ENCODE measurements around the gene STOML1. TPM values are rescaled to one million over a fixed set of nuclear protein-coding genes. Genes with fewer than 3 reads are reported as not detected.

STOML1 gene
- polyA plus RNA-seq, 3 donors, result 3.8 to 5.1 (median 4.7) TPM

GRCh38 chr15:74040109-74040850 is 48.2 kb upstream of the STOML1 start:
- Histone ChIP-seq H3K36me3 (replicated peaks in 1 of 2; ENCODE audit: control insufficient read depth in 1 of 2, insufficient read depth in 2 of 2, low read length in 2 of 2) (peaks cover 37 to 67% of the 10 kb centered on the region in 2 donors), H3K9ac (ENCODE audit: insufficient read depth, low read length, poor library complexity, severe bottlenecking) (no peak overlapping the region), H3K4me2 (replicated peaks; ENCODE audit: extremely low read depth, low read length, poor library complexity, severe bottlenecking) (no peak overlapping the region), H3K27ac (ENCODE audit: low read depth in 1 of 2, low read length in 2 of 2) (no peak overlapping the region), H4K20me1 (ENCODE audit: insufficient read depth, low read length) (peaks cover 6% of the 10 kb centered on the region), H3K79me2 (ENCODE audit: insufficient read depth, low read length) (no peaks in the 10 kb centered on the region), H3K27me3 (ENCODE audit: control insufficient read depth in 2 of 2, insufficient read depth in 2 of 2, low read length in 2 of 2) (no peaks in the 10 kb centered on the region), H3K4me3 (replicated peaks in 1 of 3; ENCODE audit: low read depth in 2 of 3, low read length in 3 of 3) (no peak overlapping the region), H3K9me3 (replicated peaks in 1 of 2; ENCODE audit: control insufficient read depth in 1 of 2, insufficient read depth in 1 of 2, low read length in 2 of 2) (no peaks in the 10 kb centered on the region), H2AFZ (ENCODE audit: insufficient read depth, low read depth, low read length, poor library complexity, severe bottlenecking) (no peak overlapping the region), H3K4me1 (ENCODE audit: control insufficient read depth in 1 of 2, insufficient read depth in 2 of 2, low read length in 2 of 2) (no peaks in the 10 kb centered on the region)
- intact Hi-C loops (cut with micrococcal nuclease), result no loop called here
- peak in 1 of 3 donors; percentile 30 for DNase-seq
- Mint-ChIP-seq H3K4me3 (no peak overlapping the region), H3K36me3 (peaks cover 45 to 58% of the 10 kb centered on the region in 2 donors), H3K27ac (peak overlapping the region in 1 of 7 donors; percentile 1), H3K27me3 (ENCODE audit: low read depth in 3 of 3) (peaks cover 0 to 6% (median 0%) of the 10 kb centered on the region in 3 donors), H3K4me1 (no peaks in the 10 kb centered on the region), H3K9me3 (peaks cover 0 to 3% (median 0%) of the 10 kb centered on the region in 7 donors)
- 82% methylated on average over 5 of the region's 7 CpGs for WGBS (ENCODE audit: insufficient coverage)
- TF ChIP-seq, protein P1, sequence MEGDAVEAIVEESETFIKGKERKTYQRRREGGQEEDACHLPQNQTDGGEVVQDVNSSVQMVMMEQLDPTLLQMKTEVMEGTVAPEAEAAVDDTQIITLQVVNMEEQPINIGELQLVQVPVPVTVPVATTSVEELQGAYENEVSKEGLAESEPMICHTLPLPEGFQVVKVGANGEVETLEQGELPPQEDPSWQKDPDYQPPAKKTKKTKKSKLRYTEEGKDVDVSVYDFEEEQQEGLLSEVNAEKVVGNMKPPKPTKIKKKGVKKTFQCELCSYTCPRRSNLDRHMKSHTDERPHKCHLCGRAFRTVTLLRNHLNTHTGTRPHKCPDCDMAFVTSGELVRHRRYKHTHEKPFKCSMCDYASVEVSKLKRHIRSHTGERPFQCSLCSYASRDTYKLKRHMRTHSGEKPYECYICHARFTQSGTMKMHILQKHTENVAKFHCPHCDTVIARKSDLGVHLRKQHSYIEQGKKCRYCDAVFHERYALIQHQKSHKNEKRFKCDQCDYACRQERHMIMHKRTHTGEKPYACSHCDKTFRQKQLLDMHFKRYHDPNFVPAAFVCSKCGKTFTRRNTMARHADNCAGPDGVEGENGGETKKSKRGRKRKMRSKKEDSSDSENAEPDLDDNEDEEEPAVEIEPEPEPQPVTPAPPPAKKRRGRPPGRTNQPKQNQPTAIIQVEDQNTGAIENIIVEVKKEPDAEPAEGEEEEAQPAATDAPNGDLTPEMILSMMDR (IDR thresholded peaks at IDR 0.05), result no peak

DNA sequence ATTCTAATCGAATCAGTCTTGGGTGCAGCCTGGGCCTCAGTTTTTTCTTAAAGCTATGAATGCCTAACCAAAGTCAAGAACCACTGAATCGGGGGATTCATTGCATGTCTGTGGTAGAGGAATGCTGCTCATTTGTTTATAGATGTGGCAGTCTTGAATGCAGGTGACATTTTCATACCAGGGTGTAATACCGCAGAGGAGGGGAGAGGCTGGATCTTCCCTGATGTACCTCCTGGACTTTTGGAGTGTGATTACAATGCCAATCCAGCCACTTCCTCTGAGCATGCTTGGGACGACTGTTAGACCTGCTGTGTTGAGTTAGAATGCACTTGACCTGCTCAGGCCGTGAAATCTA is 47.5 kb upstream of the STOML1 start:
- Histone ChIP-seq H2AFZ (ENCODE audit: insufficient read depth, low read depth, low read length, poor library complexity, severe bottlenecking) (no peak overlapping the region), H3K27ac (ENCODE audit: low read depth in 1 of 2, low read length in 2 of 2) (no peak overlapping the region), H3K9ac (ENCODE audit: insufficient read depth, low read length, poor library complexity, severe bottlenecking) (no peak overlapping the region), H3K36me3 (replicated peaks in 1 of 2; ENCODE audit: control insufficient read depth in 1 of 2, insufficient read depth in 2 of 2, low read length in 2 of 2) (peaks cover 44 to 70% of the 10 kb centered on the region in 2 donors), H3K4me1 (ENCODE audit: control insufficient read depth in 1 of 2, insufficient read depth in 2 of 2, low read length in 2 of 2) (no peaks in the 10 kb centered on the region), H3K79me2 (ENCODE audit: insufficient read depth, low read length) (no peaks in the 10 kb centered on the region), H3K9me3 (replicated peaks in 1 of 2; ENCODE audit: control insufficient read depth in 1 of 2, insufficient read depth in 1 of 2, low read length in 2 of 2) (no peaks in the 10 kb centered on the region), H3K4me3 (replicated peaks in 1 of 3; ENCODE audit: low read depth in 2 of 3, low read length in 3 of 3) (no peak overlapping the region), H3K4me2 (replicated peaks; ENCODE audit: extremely low read depth, low read length, poor library complexity, severe bottlenecking) (no peak overlapping the region), H4K20me1 (ENCODE audit: insufficient read depth, low read length) (peaks cover 10% of the 10 kb centered on the region), H3K27me3 (ENCODE audit: control insufficient read depth in 2 of 2, insufficient read depth in 2 of 2, low read length in 2 of 2) (no peaks in the 10 kb centered on the region)
- Mint-ChIP-seq H3K4me1 (no peaks in the 10 kb centered on the region), H3K27me3 (ENCODE audit: low read depth in 3 of 3) (peaks cover 0 to 6% (median 0%) of the 10 kb centered on the region in 3 donors), H3K27ac (peak overlapping the region in 1 of 7 donors; percentile 41), H3K9me3 (peaks cover 0 to 3% (median 0%) of the 10 kb centered on the region in 7 donors), H3K36me3 (peaks cover 50 to 65% of the 10 kb centered on the region in 2 donors), H3K4me3 (no peak overlapping the region)
- WGBS (ENCODE audit: insufficient coverage), result 100% methylated on average over 3 of the region's 5 CpGs
- intact Hi-C loops (cut with micrococcal nuclease), result no loop called here
- DNase-seq, result no peak
- TF ChIP-seq, protein P1 (IDR thresholded peaks at IDR 0.05), result no peak
